H1 (cell line): ENCODE results near the gene GPR21. TPM values are rescaled to one million over a fixed set of nuclear protein-coding genes. Genes with fewer than 3 reads are reported as not detected.

Experiments used
- CTCF ChIA-PET: fragments of 300-600 bp; sonication (Branson Sonifier 250); formaldehyde crosslinking; loops from one replicate; lab custom pipeline; 2021; ENCODE audit not compliant: partially characterized antibody; lab: Charles Lee
- POLR2A ChIA-PET: fragments of 300-600 bp; sonication (Branson Sonifier 250); formaldehyde crosslinking; loops from one replicate; lab custom pipeline; 2021; ENCODE audit warnings: inconsistent platforms; ENCODE audit not compliant: partially characterized antibody; lab: Charles Lee
- DNase-seq, 2 experiments: peaks; one replicate each; pipeline versions ENCODE4 v3.0.0 to v3.0.0-alpha.2; 2010 to 2022; ENCODE audit warnings: low spot score in 2 of 2, low read depth in 1 of 2, mixed read lengths in 1 of 2
- FAIRE-seq: peaks from 2 replicates; lab custom pipeline; 2011; peaks lifted over from hg19 to GRCh38; lab: Jason Lieb, UNC
- H2AFZ ChIP-seq: 2 replicates; pipeline ENCODE4 v1.8.1; 2012; ENCODE audit warnings: low read length, inconsistent platforms
- H2AK5ac ChIP-seq: 2 replicates; pipeline ENCODE4 v1.6.1; 2013; ENCODE audit warnings: low read depth, low read length
- H2BK120ac ChIP-seq: replicated peaks from 2 replicates; pipeline ENCODE3; 2013; ENCODE audit warnings: low read depth, low read length, inconsistent platforms
- H2BK12ac ChIP-seq: 2 replicates; pipeline ENCODE4 v1.6.1; 2013; ENCODE audit warnings: low read depth, low read length
- H2BK15ac ChIP-seq: 2 replicates; pipeline ENCODE4 v1.6.1; 2013; ENCODE audit warnings: low read length
- H2BK20ac ChIP-seq: 2 replicates; pipeline ENCODE4 v1.6.1; 2013; ENCODE audit warnings: low read length
- H2BK5ac ChIP-seq: 2 replicates; pipeline ENCODE4 v1.6.1; 2013; ENCODE audit warnings: low read depth, low read length
- H3K14ac ChIP-seq: 2 replicates; pipeline ENCODE4 v1.6.1; 2013; ENCODE audit warnings: inconsistent platforms; ENCODE audit not compliant: insufficient read length
- H3K18ac ChIP-seq: 2 replicates; pipeline ENCODE4 v1.6.1; 2013; ENCODE audit warnings: low read length; ENCODE audit errors: extremely low read depth
- H3K23ac ChIP-seq: 2 replicates; pipeline ENCODE4 v1.6.1; 2013; ENCODE audit warnings: inconsistent platforms; ENCODE audit not compliant: insufficient read length
- H3K23me2 ChIP-seq: 2 replicates; pipeline ENCODE4 v1.6.1; 2013; ENCODE audit warnings: low read depth, low read length
- H3K27ac ChIP-seq: 2 replicates; pipeline ENCODE4 v1.6.1; 2011; ENCODE audit warnings: low read depth, low read length, inconsistent platforms
- H3K27me3 ChIP-seq, 4 experiments: replicated peaks in 1 of 4; 1 replicate in 1 of 4; 2 replicates in 3 of 4; pipeline versions ENCODE4 v1.6.1 to v1.8.1; 2011 to 2013; ENCODE audit warnings: low read length in 3 of 4, mild to moderate bottlenecking in 3 of 4, inconsistent platforms in 2 of 4, mixed read lengths in 2 of 4, moderate library complexity in 1 of 4; ENCODE audit not compliant: control insufficient read depth in 3 of 4, insufficient read depth in 3 of 4; ENCODE audit errors: extremely low read depth in 1 of 4
- H3K36me3 ChIP-seq, 4 experiments: 2 replicates each; pipeline versions ENCODE4 v1.6.1 to v1.8.1; 2011 to 2013; ENCODE audit warnings: mild to moderate bottlenecking in 4 of 4, low read length in 3 of 4, moderate library complexity in 2 of 4, control low read depth in 1 of 4, inconsistent platforms in 1 of 4; ENCODE audit not compliant: insufficient read depth in 4 of 4, control insufficient read depth in 2 of 4
- H3K4ac ChIP-seq: replicated peaks from 2 replicates; pipeline ENCODE3; 2013; ENCODE audit warnings: low read length, low read depth, mixed read lengths, inconsistent platforms; ENCODE audit not compliant: insufficient read length
- H3K4me1 ChIP-seq, 4 experiments: replicated peaks in 1 of 4; 1 replicate in 1 of 4; 2 replicates in 3 of 4; pipeline versions ENCODE4 v1.6.1 to v1.8.1; 2011 to 2013; ENCODE audit warnings: low read length in 3 of 4, inconsistent platforms in 2 of 4, mixed read lengths in 1 of 4; ENCODE audit not compliant: insufficient read depth in 4 of 4, control insufficient read depth in 3 of 4
- H3K4me2 ChIP-seq, 2 experiments: 2 replicates each; pipeline versions ENCODE4 v1.6.1 to v1.8.1; 2011 to 2013; ENCODE audit warnings: low read depth in 2 of 2, low read length in 2 of 2, control low read depth in 1 of 2, inconsistent platforms in 1 of 2, mild to moderate bottlenecking in 1 of 2; ENCODE audit not compliant: insufficient read depth in 1 of 2
- H3K4me3 ChIP-seq, 4 experiments: fragments of 200-600, 300-600 bp in 1 of 4; sonication (generic), shearing (Covaris generic), sonication (Bioruptor Twin) in 1 of 4; 2 replicates each; pipeline versions ENCODE4 v1.5.1 to v1.8.1; 2011 to 2016; ENCODE audit warnings: low read length in 4 of 4, low read depth in 3 of 4, control low read depth in 2 of 4, inconsistent platforms in 2 of 4, mild to moderate bottlenecking in 2 of 4, mixed read lengths in 1 of 4, moderate library complexity in 1 of 4; ENCODE audit not compliant: insufficient read depth in 2 of 4; ENCODE audit errors: extremely low read depth in 1 of 4
- H3K56ac ChIP-seq: replicated peaks from 2 replicates; pipeline ENCODE3; 2013; ENCODE audit warnings: low read depth, mild to moderate bottlenecking, mixed read lengths, low read length, inconsistent platforms; ENCODE audit not compliant: insufficient read length
- H3K79me1 ChIP-seq: 2 replicates; pipeline ENCODE4 v1.6.1; 2013; ENCODE audit warnings: low read depth, low read length, control low read depth
- H3K79me2 ChIP-seq, 2 experiments: 2 replicates each; pipeline versions ENCODE4 v1.6.1 to v1.8.1; 2012 to 2013; ENCODE audit warnings: low read length in 2 of 2, mild to moderate bottlenecking in 2 of 2, inconsistent platforms in 1 of 2; ENCODE audit not compliant: insufficient read depth in 2 of 2, control insufficient read depth in 1 of 2
- H3K9ac ChIP-seq, 4 experiments: replicated peaks in 1 of 4; 1 replicate in 1 of 4; 2 replicates in 3 of 4; pipeline versions ENCODE4 v1.6.1 to v1.8.1; 2011 to 2013; ENCODE audit warnings: low read depth in 3 of 4, low read length in 3 of 4, control low read depth in 2 of 4, mild to moderate bottlenecking in 2 of 4, moderate library complexity in 2 of 4, inconsistent platforms in 1 of 4; ENCODE audit errors: extremely low read depth in 1 of 4
- H3K9me3 ChIP-seq, 2 experiments: 2 replicates each; pipeline versions ENCODE4 v1.6.1 to v1.8.1; 2012 to 2013; ENCODE audit warnings: mild to moderate bottlenecking in 2 of 2, moderate library complexity in 2 of 2, control low read depth in 1 of 2, inconsistent platforms in 1 of 2, low read depth in 1 of 2, low read length in 1 of 2, mixed read lengths in 1 of 2; ENCODE audit not compliant: insufficient read depth in 2 of 2
- H4K20me1 ChIP-seq, 2 experiments: replicated peaks in 1 of 2; 2 replicates each; pipeline versions ENCODE3 to v1.8.1; 2011 to 2013; ENCODE audit warnings: inconsistent platforms in 2 of 2, low read length in 2 of 2, mild to moderate bottlenecking in 1 of 2; ENCODE audit not compliant: insufficient read depth in 2 of 2, control insufficient read depth in 1 of 2
- H4K5ac ChIP-seq: 2 replicates; pipeline ENCODE4 v1.6.1; 2013; ENCODE audit warnings: low read length, low read depth, mixed read lengths, inconsistent platforms; ENCODE audit not compliant: insufficient read length
- H4K8ac ChIP-seq: 2 replicates; pipeline ENCODE4 v1.8.0; 2013; ENCODE audit warnings: mild to moderate bottlenecking, moderate library complexity, low read length, inconsistent platforms; ENCODE audit not compliant: insufficient read depth; ENCODE audit errors: extremely low read depth
- H4K91ac ChIP-seq: replicated peaks from 2 replicates; pipeline ENCODE3; 2013; ENCODE audit warnings: low read length, mixed read lengths, inconsistent platforms; ENCODE audit not compliant: insufficient read length
- BACH1 ChIP-seq: IDR thresholded peaks from 2 replicates; pipeline ENCODE4 v1.6.1; 2012; ENCODE audit warnings: low read length, improper control_type of control experiment
- BRCA1 ChIP-seq: IDR thresholded peaks from 2 replicates; pipeline ENCODE4 v1.6.1; 2012; ENCODE audit warnings: low read depth, low read length, improper control_type of control experiment
- CTBP2 ChIP-seq: IDR thresholded peaks from 2 replicates; pipeline ENCODE4 v1.7.0; 2011; ENCODE audit warnings: borderline replicate concordance, mild to moderate bottlenecking, moderate library complexity, mixed read lengths, low read length; ENCODE audit not compliant: insufficient read depth, insufficient read length
- GTF2F1 ChIP-seq: IDR thresholded peaks from 2 replicates; pipeline ENCODE4 v1.6.1; 2012; ENCODE audit warnings: low read depth, low read length, improper control_type of control experiment, borderline replicate concordance
- JUND ChIP-seq: IDR thresholded peaks from 2 replicates; pipeline ENCODE4 v1.6.1; 2011; ENCODE audit warnings: mild to moderate bottlenecking, improper control_type of control experiment, low read length
- KDM4A ChIP-seq: IDR thresholded peaks from one replicate; pipeline ENCODE4 v1.7.1; 2012; ENCODE audit warnings: low read depth, mild to moderate bottlenecking, moderate library complexity, low read length, inconsistent platforms; ENCODE audit not compliant: severe bottlenecking
- NANOG ChIP-seq: IDR thresholded peaks from 2 replicates; pipeline ENCODE4 v1.6.1; 2011; ENCODE audit warnings: low read length, low read depth, mild to moderate bottlenecking, inconsistent platforms; ENCODE audit not compliant: insufficient read depth, poor library complexity, severe bottlenecking
- PHF8 ChIP-seq: fragments of 200-600 bp; sonication (generic); conservative IDR thresholded peaks from 2 replicates; pipeline ENCODE4 v1.7.1; 2012; ENCODE audit warnings: low read depth, mild to moderate bottlenecking, inconsistent platforms, low read length, moderate library complexity
- RBBP5 ChIP-seq: IDR thresholded peaks from 2 replicates; pipeline ENCODE4 v1.7.1; 2012; ENCODE audit warnings: low read depth, mild to moderate bottlenecking, inconsistent platforms, low read length, moderate library complexity, borderline replicate concordance
- SIRT6 ChIP-seq: IDR thresholded peaks from one replicate; pipeline ENCODE4 v1.7.1; 2012; ENCODE audit warnings: low read length, inconsistent platforms
- SRF ChIP-seq: IDR thresholded peaks from 2 replicates; pipeline ENCODE4 v1.6.1; 2011; ENCODE audit warnings: mild to moderate bottlenecking, low read depth, low read length, moderate library complexity
- SUZ12 ChIP-seq: fragments of 200-600 bp; sonication (generic); IDR thresholded peaks from 2 replicates; pipeline ENCODE4 v1.6.1; 2012; ENCODE audit warnings: mild to moderate bottlenecking, inconsistent platforms, low read length, moderate library complexity, mixed read lengths
- TAF7 ChIP-seq: optimal IDR thresholded peaks from 2 replicates; pipeline ENCODE3; 2011; ENCODE audit warnings: low read depth, mild to moderate bottlenecking, inconsistent platforms, low read length, moderate library complexity, borderline replicate concordance
- TBP ChIP-seq: IDR thresholded peaks from 2 replicates; pipeline ENCODE4 v1.6.1; 2011; ENCODE audit warnings: low read depth, low read length, improper control_type of control experiment
- WGBS, 2 experiments: shearing (Covaris generic) in 1 of 2; methylation state at CpG; one replicate each; pipeline versions ENCODE4 v1.1.6 to v1.1.7; 2013 to 2015; ENCODE audit warnings: low lambda C conversion rate in 2 of 2, mixed read lengths in 2 of 2, inconsistent platforms in 1 of 2, low coverage in 1 of 2, missing lambda C conversion rate in 1 of 2; ENCODE audit not compliant: insufficient replicate concordance in 2 of 2, insufficient coverage in 1 of 2, insufficient read length in 1 of 2; ENCODE audit errors: extremely low coverage in 1 of 2, missing lambda C conversion rate in 1 of 2; 5-methylcytosine and 5-hydroxymethylcytosine counted together
- polyA plus RNA-seq, 7 experiments: library from polyadenylated mRNA; depleted of rRNA in 3 of 7; stranded (reverse) in 5 of 7; unstranded in 2 of 7; fragments of >200 nt in 5 of 7; fragments of 200-250 nt in 2 of 7; gene quantifications; 1 replicate in 5 of 7; 2 replicates in 1 of 7; 4 replicates in 1 of 7; pipeline versions ENCODE4 v1.2.1 to v1.2.3, GENCODE V29; 2011 to 2013; ENCODE audit warnings: missing spikeins in 2 of 7, mixed read lengths in 2 of 7
- total RNA-seq: library from RNA; stranded (reverse); fragmentation: NEBNext Ultra II Directional; extraction: Animal tissue kit (Norgen Biotek cat#: 25700); gene quantifications from 2 replicates; pipeline ENCODE4 v1.2.1, GENCODE V29; 2021

Gene GPR21
- total and polyA plus RNA-seq, 2 of the 8 experiments (the other 6 are each of a cell fraction or from before 2014, with no cell fraction given), result 0.58 to 0.71 TPM

DNA sequence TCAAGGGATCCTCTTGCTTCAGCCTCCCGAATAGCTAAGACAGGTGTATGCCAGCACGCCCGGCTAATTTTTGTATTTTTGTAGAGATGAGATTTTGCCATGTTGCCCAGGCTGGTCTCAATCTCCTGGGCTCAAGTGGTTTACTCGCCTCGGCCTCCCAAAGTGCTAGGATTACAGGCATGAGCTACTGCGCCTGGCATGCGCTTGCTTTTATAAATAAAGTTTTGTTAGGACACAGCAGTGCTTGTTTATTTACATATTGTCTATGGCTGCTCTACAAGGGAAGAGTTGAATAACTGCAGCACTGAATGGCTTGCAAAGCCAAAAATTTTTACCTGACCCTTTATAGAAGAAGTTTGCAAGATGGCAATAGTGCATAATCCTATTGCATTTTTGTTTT, 27.7 kb downstream of the GPR21 start:
- Histone ChIP-seq H4K20me1 (no peaks in the 10 kb centered on the region), H3K4me2 (no peak overlapping the region), H2BK120ac (no peak overlapping the region), H3K4me3 (no peak overlapping the region), H3K23me2 (no peaks in the 10 kb centered on the region), H2BK20ac (no peak overlapping the region), H3K4me1 (peaks cover 0 to 2% (median 0%) of the 10 kb centered on the region in 4 experiments; a peak in 1 of 7 replicates), H3K79me1 (no peaks in the 10 kb centered on the region), H3K56ac (no peak overlapping the region), H4K91ac (no peak overlapping the region), H3K9ac (no peak overlapping the region), H3K79me2 (no peaks in the 10 kb centered on the region), H3K27me3 (no peaks in the 10 kb centered on the region), H3K4ac (no peak overlapping the region), H4K5ac (no peak overlapping the region), H4K8ac (no peak overlapping the region), H2BK15ac (no peak overlapping the region), H2BK12ac (no peak overlapping the region), H2AFZ (no peak overlapping the region), H3K14ac (no peak overlapping the region), H2BK5ac (no peak overlapping the region), H3K9me3 (no peaks in the 10 kb centered on the region; a peak in 1 of 4 replicates), H2AK5ac (no peak overlapping the region), H3K36me3 (peaks cover 6 to 15% (median 10%) of the 10 kb centered on the region in 4 experiments; a peak in 7 of 8 replicates), H3K27ac (no peak overlapping the region), H3K18ac (no peak overlapping the region), H3K23ac (no peak overlapping the region)
- WGBS, 2 experiments, result 90% methylated on average over 7 of the region's 7 CpGs; no CpG with 5 or more reads in 1 of the 2 experiments
- DNase-seq (no peak), FAIRE-seq (no peak)
- POLR2A ChIA-PET, result interaction anchor here (1.7 kb wide), 1 partner anchor 10 kb away, joined by 6 read pairs; no protein-coding TSS in a partner anchor
- CTCF ChIA-PET, result no interaction called here
- TF ChIP-seq KDM4A (no peak), SRF (no peak), JUND (no peak), NANOG (no peak), BRCA1 (no peak), BACH1 (no peak), PHF8 (no peak), TAF7 (no peak), SUZ12 (no peak), TBP (no peak), RBBP5 (no peak), SIRT6 (no peak), CTBP2 (no peak), GTF2F1 (no peak)
